Endothelial cell of umbilical vein (primary cell): ENCODE measurements around the gene SPTB.

Experiments used
- CTCF ChIP-seq, 2 donors: IDR thresholded peaks; 1 replicate in 1 of 2; 2 replicates in 1 of 2; pipeline ENCODE4 v1.5.1; 2011; ENCODE audit warnings: low read length in 2 of 2, mild to moderate bottlenecking in 2 of 2, moderate library complexity in 2 of 2, control low read depth in 1 of 2, inconsistent platforms in 1 of 2, low read depth in 1 of 2; ENCODE audit not compliant: insufficient read depth in 1 of 2; ENCODE audit errors: extremely low read depth in 1 of 2
- EZH2 ChIP-seq: IDR thresholded peaks from 2 replicates; pipeline ENCODE4 v1.6.1; 2012; ENCODE audit warnings: borderline replicate concordance, low read depth, mild to moderate bottlenecking, moderate library complexity, low read length, inconsistent platforms; ENCODE audit not compliant: severe bottlenecking
- MYC ChIP-seq: IDR thresholded peaks from one replicate; pipeline ENCODE4 v1.6.1; 2011; ENCODE audit warnings: mild to moderate bottlenecking, low read depth, low read length
- POLR2A ChIP-seq: IDR thresholded peaks from 2 replicates; pipeline ENCODE4 v1.6.1; 2012; ENCODE audit warnings: low read depth, mild to moderate bottlenecking, control low read depth, low read length
- POLR2AphosphoS5 ChIP-seq: IDR thresholded peaks from 2 replicates; pipeline ENCODE4 v1.6.1; 2012; ENCODE audit warnings: low read depth, mild to moderate bottlenecking, control low read depth, low read length, moderate library complexity; ENCODE audit not compliant: insufficient read depth
- TF ChIP-seq, protein P1 (sequence below): IDR thresholded peaks from 2 replicates; pipeline ENCODE4 v1.6.1; 2011; ENCODE audit not compliant: insufficient read depth, insufficient read length

DNA sequence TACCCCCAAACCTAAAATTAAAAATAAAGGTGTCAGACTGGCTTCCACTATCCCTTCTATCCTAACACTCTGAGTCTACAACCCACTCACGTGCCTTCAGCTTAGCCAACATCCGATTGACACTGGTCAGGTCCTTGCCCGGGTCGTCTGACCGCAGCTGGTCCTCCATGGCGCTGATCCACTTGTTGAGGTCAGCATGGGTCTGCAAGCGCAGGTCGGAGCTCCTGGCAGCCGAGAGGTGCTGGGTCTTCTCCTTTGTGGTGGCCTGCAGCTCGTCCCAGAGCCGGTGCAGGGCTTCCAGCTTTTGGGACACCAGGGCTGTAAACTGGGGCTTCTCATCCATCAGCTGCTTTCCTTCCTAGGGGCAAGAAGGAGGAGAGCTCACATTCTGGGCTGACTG is 97.5 kb downstream of the SPTB start:
- TF ChIP-seq CTCF (IDR thresholded peaks at IDR 0.05; ENCODE audit: extremely low read depth in 1 of 2, insufficient read depth in 1 of 2, low read depth in 1 of 2, low read length in 2 of 2) (no peak), EZH2 (no peak), POLR2A (no peak), MYC (no peak), POLR2AphosphoS5 (no peak)
- TF ChIP-seq, protein P1, sequence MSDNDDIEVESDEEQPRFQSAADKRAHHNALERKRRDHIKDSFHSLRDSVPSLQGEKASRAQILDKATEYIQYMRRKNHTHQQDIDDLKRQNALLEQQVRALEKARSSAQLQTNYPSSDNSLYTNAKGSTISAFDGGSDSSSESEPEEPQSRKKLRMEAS, result no peak
